B cell (primary cell): ENCODE results near the gene PHLDB1. TPM values are rescaled to one million over a fixed set of nuclear protein-coding genes. Genes with fewer than 3 reads are reported as not detected.
A peak's percentile ranks its signal among the peaks of the same experiment; 100 is the strongest.

Experiments
- ATAC-seq: fragments of 200-7000 bp; cut with Tn5 transposase; one replicate; pipeline ENCODE4 v1.10.0; 2021; ENCODE audit warnings: low read depth, mild to moderate bottlenecking, moderate number of reproducible peaks, moderate library complexity
- CTCF ChIA-PET: fragments of 350-600 bp; sonication (Branson Sonifier 250); formaldehyde crosslinking; loops from one replicate; lab custom pipeline; 2021; ENCODE audit warnings: antibody characterized with exemption, inconsistent platforms; lab: Charles Lee
- POLR2A ChIA-PET: fragments of 350-600 bp; sonication (Branson Sonifier 250); formaldehyde crosslinking; loops from one replicate; lab custom pipeline; 2021; ENCODE audit warnings: antibody characterized with exemption; lab: Charles Lee
- DNase-seq: peaks from one replicate; pipeline ENCODE4 v3.0.0; 2013
- H2AFZ ChIP-seq: 2 replicates; pipeline ENCODE4 v1.6.1; 2012; ENCODE audit warnings: mild to moderate bottlenecking, low read depth, low read length; ENCODE audit not compliant: insufficient read depth, poor library complexity, severe bottlenecking
- H3K27ac ChIP-seq, 2 donors: 1 replicate in 1 of 2; 2 replicates in 1 of 2; pipeline ENCODE4 v1.5.1; 2012 to 2013; ENCODE audit warnings: low read length in 2 of 2, mild to moderate bottlenecking in 2 of 2, moderate library complexity in 1 of 2
- H3K27me3 ChIP-seq, 4 experiments: fragments of 200-600 bp in 1 of 4; sonication (generic) in 1 of 4; replicated peaks in 1 of 4; 1 replicate in 2 of 4; 2 replicates in 2 of 4; pipeline versions ENCODE4 v1.6.1 to v1.7.0; 2013 to 2016; ENCODE audit warnings: low read length in 3 of 4, mild to moderate bottlenecking in 2 of 4, mixed read lengths in 1 of 4, moderate library complexity in 1 of 4; ENCODE audit not compliant: insufficient read depth in 4 of 4, control insufficient read depth in 3 of 4; ENCODE audit errors: control extremely low read depth in 1 of 4
- H3K36me3 ChIP-seq, 2 experiments: replicated peaks in 1 of 2; 1 replicate in 1 of 2; 2 replicates in 1 of 2; pipeline versions ENCODE4 v1.6.1 to v1.7.1; 2013; ENCODE audit warnings: low read length in 1 of 2; ENCODE audit not compliant: insufficient read depth in 2 of 2, control insufficient read depth in 1 of 2; ENCODE audit errors: control extremely low read depth in 1 of 2, extremely low read depth in 1 of 2
- H3K4me1 ChIP-seq, 2 donors: fragments of 200-600 bp in 1 of 2; sonication (generic) in 1 of 2; 1 replicate in 1 of 2; 2 replicates in 1 of 2; pipeline versions ENCODE4 v1.5.1 to v1.6.1; 2013 to 2017; ENCODE audit warnings: low read length in 2 of 2; ENCODE audit not compliant: control insufficient read depth in 2 of 2, insufficient read depth in 2 of 2
- H3K4me2 ChIP-seq: replicated peaks from 2 replicates; pipeline ENCODE3; 2012; ENCODE audit warnings: mild to moderate bottlenecking, low read depth, low read length; ENCODE audit not compliant: poor library complexity, severe bottlenecking
- H3K4me3 ChIP-seq, 5 experiments: fragments of 200-600 bp in 1 of 5; sonication (generic) in 1 of 5; 1 replicate in 3 of 5; 2 replicates in 2 of 5; pipeline versions ENCODE4 v1.5.1 to v1.7.0; 2011 to 2016; ENCODE audit warnings: low read length in 4 of 5, mild to moderate bottlenecking in 4 of 5, low read depth in 2 of 5, control low read depth in 1 of 5, moderate library complexity in 1 of 5; ENCODE audit not compliant: insufficient read depth in 1 of 5; ENCODE audit errors: control extremely low read depth in 1 of 5, extremely low read depth in 1 of 5
- H3K79me2 ChIP-seq: fragments of 200-600 bp; sonication (generic); one replicate; pipeline ENCODE4 v1.6.0; 2016; ENCODE audit warnings: low read length; ENCODE audit not compliant: control insufficient read depth, insufficient read depth
- H3K9ac ChIP-seq: fragments of 200-600 bp; sonication (generic); 2 replicates; pipeline ENCODE4 v1.6.1; 2017; ENCODE audit warnings: mild to moderate bottlenecking, low read length, moderate library complexity
- H3K9me3 ChIP-seq, 3 donors: one replicate each; pipeline versions ENCODE4 v1.6.1 to v1.7.1; 2013; ENCODE audit warnings: low read length in 2 of 3; ENCODE audit not compliant: control insufficient read depth in 2 of 3, insufficient read depth in 1 of 3; ENCODE audit errors: control extremely low read depth in 1 of 3
- H4K20me1 ChIP-seq: 2 replicates; pipeline ENCODE4 v1.6.0; 2012; ENCODE audit warnings: mild to moderate bottlenecking, low read length; ENCODE audit not compliant: insufficient read depth, control insufficient read depth, poor library complexity, severe bottlenecking
- H3K27ac Mint-ChIP-seq: one replicate; pipeline ENCODE4 v1.8.0; 2021; ENCODE audit warnings: mixed read lengths
- H3K27me3 Mint-ChIP-seq: one replicate; pipeline ENCODE4 v1.8.0; 2021; ENCODE audit warnings: mixed read lengths
- H3K4me1 Mint-ChIP-seq: one replicate; pipeline ENCODE4 v1.8.0; 2021; ENCODE audit warnings: mixed read lengths
- H3K4me3 Mint-ChIP-seq: one replicate; pipeline ENCODE4 v1.8.0; 2021; ENCODE audit warnings: mixed read lengths
- H3K9me3 Mint-ChIP-seq: one replicate; pipeline ENCODE4 v1.8.0; 2022; ENCODE audit warnings: mixed read lengths; ENCODE audit not compliant: insufficient read depth
- EZH2 ChIP-seq: IDR thresholded peaks from 2 replicates; pipeline ENCODE4 v1.6.1; 2012; ENCODE audit warnings: borderline replicate concordance, low read depth, mild to moderate bottlenecking, moderate library complexity, low read length; ENCODE audit not compliant: insufficient read depth, poor library complexity, severe bottlenecking
- WGBS: methylation state at CpG from one replicate; pipeline ENCODE4 v1.1.5; 2013; ENCODE audit warnings: missing lambda C conversion rate; ENCODE audit not compliant: insufficient coverage; 5-methylcytosine and 5-hydroxymethylcytosine counted together
- intact Hi-C: fragments of 100-400 bp; cut with micrococcal nuclease; formaldehyde crosslinking; loops from one replicate; pipeline ENCODE4 v1.10.0; 2022
- polyA plus RNA-seq: library from polyadenylated mRNA; depleted of rRNA; stranded (reverse); fragments of >200 nt; gene quantifications from 2 replicates; pipeline ENCODE4 v1.2.3, GENCODE V29; 2012
- total RNA-seq, 2 donors: library from RNA; stranded (reverse); fragments of 120-200 nt in 1 of 2; gene quantifications; 1 replicate in 1 of 2; 2 replicates in 1 of 2; pipeline versions ENCODE4 v1.2.3 to v1.2.4, GENCODE V29; 2013 to 2022
- TF ChIP-seq, protein P1 (sequence below): fragments of 200-600 bp; IDR thresholded peaks from one replicate; pipeline ENCODE4 v1.8.0; 2022; ENCODE audit warnings: antibody characterized with exemption, mild to moderate bottlenecking

The PHLDB1 gene
- total and polyA plus RNA-seq, 2 donors (not counting 1 experiment from before 2014, with no cell fraction given), result 0.46 to 2.4 TPM

DNA sequence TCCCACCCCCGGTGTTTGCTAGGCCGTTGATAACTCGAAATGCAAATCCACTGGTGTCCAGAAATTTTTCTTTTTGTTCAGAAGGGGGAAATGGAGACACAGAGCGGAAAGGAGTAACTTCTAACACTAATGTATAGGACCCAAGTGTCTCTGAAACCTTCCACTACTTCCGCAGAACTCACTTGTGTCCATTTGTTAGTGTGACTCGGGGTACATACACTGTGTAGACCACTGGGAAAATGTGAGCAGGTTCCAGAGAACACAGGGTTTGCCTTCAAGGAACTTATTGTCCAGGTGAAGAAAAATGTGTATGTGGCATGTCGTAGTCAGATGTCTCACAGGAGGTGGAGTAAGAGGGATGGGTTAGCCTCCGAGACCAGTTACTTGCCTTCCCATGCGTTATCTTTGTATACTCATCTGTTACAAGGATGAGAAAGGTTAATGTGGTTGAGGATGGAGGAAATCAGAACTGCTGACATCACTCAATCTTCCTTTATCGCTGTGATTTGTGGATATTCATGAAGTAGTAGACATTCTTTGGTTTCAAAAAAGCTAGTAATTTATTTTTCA, 34.3 kb upstream of the PHLDB1 start:
- CTCF ChIA-PET, result interaction anchor here (1.2 kb wide), 1 partner anchor 40 kb away, joined by 7 read pairs; no protein-coding TSS in a partner anchor
- 10% methylated on average over 2 of the region's 10 CpGs for WGBS
- no peaks in the 10 kb centered on the region for H3K27me3 ChIP-seq
- peak overlapping the region; percentile 94 for H3K27ac Mint-ChIP-seq
- H3K4me2 ChIP-seq, result peak overlapping the region; percentile 87
- no peaks in the 10 kb centered on the region for H3K9me3 Mint-ChIP-seq
- intact Hi-C loops, result loop anchor here (1.0 to 5.0 kb wide), 6 partner anchors 38 to 424 kb away; partner anchors contain the start of genes ATP5MG, CENATAC, KMT2A and TMEM25
- peak overlapping the region; percentile 95 to 97 for H3K27ac ChIP-seq
- H3K27me3 Mint-ChIP-seq, result no peaks in the 10 kb centered on the region
- TF ChIP-seq, protein P1, sequence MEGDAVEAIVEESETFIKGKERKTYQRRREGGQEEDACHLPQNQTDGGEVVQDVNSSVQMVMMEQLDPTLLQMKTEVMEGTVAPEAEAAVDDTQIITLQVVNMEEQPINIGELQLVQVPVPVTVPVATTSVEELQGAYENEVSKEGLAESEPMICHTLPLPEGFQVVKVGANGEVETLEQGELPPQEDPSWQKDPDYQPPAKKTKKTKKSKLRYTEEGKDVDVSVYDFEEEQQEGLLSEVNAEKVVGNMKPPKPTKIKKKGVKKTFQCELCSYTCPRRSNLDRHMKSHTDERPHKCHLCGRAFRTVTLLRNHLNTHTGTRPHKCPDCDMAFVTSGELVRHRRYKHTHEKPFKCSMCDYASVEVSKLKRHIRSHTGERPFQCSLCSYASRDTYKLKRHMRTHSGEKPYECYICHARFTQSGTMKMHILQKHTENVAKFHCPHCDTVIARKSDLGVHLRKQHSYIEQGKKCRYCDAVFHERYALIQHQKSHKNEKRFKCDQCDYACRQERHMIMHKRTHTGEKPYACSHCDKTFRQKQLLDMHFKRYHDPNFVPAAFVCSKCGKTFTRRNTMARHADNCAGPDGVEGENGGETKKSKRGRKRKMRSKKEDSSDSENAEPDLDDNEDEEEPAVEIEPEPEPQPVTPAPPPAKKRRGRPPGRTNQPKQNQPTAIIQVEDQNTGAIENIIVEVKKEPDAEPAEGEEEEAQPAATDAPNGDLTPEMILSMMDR, result no peak
- TF ChIP-seq EZH2, result no peak
- peaks cover 19 to 21% of the 10 kb centered on the region in 2 donors for H3K4me1 ChIP-seq
- H3K4me3 Mint-ChIP-seq, result peak overlapping the region; percentile 97
- peaks cover 48% of the 10 kb centered on the region for H3K4me1 Mint-ChIP-seq
- no peak for DNase-seq
- no peaks in the 10 kb centered on the region for H3K9me3 ChIP-seq
- POLR2A ChIA-PET, result interaction anchor here (1.1 to 1.3 kb wide), 2 partner anchors 138 to 495 kb away, joined by 3 read pairs; no protein-coding TSS in a partner anchor
- H3K9ac ChIP-seq, result peak overlapping the region; percentile 99
- H4K20me1 ChIP-seq, result peaks cover 8% of the 10 kb centered on the region
- no peak for ATAC-seq
- peaks cover 0 to 4% of the 10 kb centered on the region in 2 experiments for H3K36me3 ChIP-seq
- H3K79me2 ChIP-seq, result peaks cover 84% of the 10 kb centered on the region
- H2AFZ ChIP-seq, result peak overlapping the region; percentile 77
- peak overlapping the region; percentile 76 to 100 (median 99) for H3K4me3 ChIP-seq

- intact Hi-C loops, result loop anchor here (5.0 kb wide), 3 partner anchors 137 to 423 kb away; partner anchors contain the start of genes ATP5MG, CENATAC and KMT2A
- H3K4me2 ChIP-seq, result peak overlapping the region; percentile 16
- H4K20me1 ChIP-seq, result peaks cover 15% of the 10 kb centered on the region
Observed at GRCh38 chr11:118574636-118575035, 32.8 kb upstream of the PHLDB1 start.

More at GRCh38 chr11:118574636-118575035, 32.8 kb upstream of the PHLDB1 start:
- H3K27ac Mint-ChIP-seq, result no peak overlapping the region
- no peak overlapping the region for H3K4me3 ChIP-seq
- WGBS, result 95% methylated on average over 5 of the region's 7 CpGs
- no peaks in the 10 kb centered on the region for H3K9me3 ChIP-seq
- POLR2A ChIA-PET, result no interaction called here
- H3K9ac ChIP-seq, result no peak overlapping the region
- H3K36me3 ChIP-seq, result peaks cover 0 to 4% of the 10 kb centered on the region in 2 experiments
- ATAC-seq (no peak), DNase-seq (no peak)
- peaks cover 56% of the 10 kb centered on the region for H3K4me1 Mint-ChIP-seq
- H3K79me2 ChIP-seq, result peaks cover 96% of the 10 kb centered on the region
- H3K27me3 Mint-ChIP-seq, result no peaks in the 10 kb centered on the region
- TF ChIP-seq, protein P1, result no peak
- TF ChIP-seq EZH2, result no peak
- H2AFZ ChIP-seq, result no peak overlapping the region
- CTCF ChIA-PET, result no interaction called here
- H3K9me3 Mint-ChIP-seq, result no peaks in the 10 kb centered on the region
- H3K27me3 ChIP-seq, result no peaks in the 10 kb centered on the region
- H3K4me3 Mint-ChIP-seq, result no peak overlapping the region
- no peak overlapping the region for H3K27ac ChIP-seq
- peaks cover 19 to 21% of the 10 kb centered on the region in 2 donors for H3K4me1 ChIP-seq
